GM23248 (cell line): ENCODE data around the gene POC1A. TPM values are rescaled to one million over a fixed set of nuclear protein-coding genes. Genes with fewer than 3 reads are reported as not detected.
"Not testable (repeated sequence)": the region's sequence is repeated elsewhere in the genome, so short reads cannot be mapped to it uniquely, and the experiment has no call there.

Experiments used
- DNase-seq: peaks from one replicate; pipeline ENCODE4 v3.0.0-alpha.2; 2015
- H2AFZ ChIP-seq: fragments of 200-600 bp; sonication (generic); 2 replicates; pipeline ENCODE4 v1.6.1; 2016; ENCODE audit warnings: antibody characterized with exemption
- H3F3A ChIP-seq: fragments of 200-600 bp; sonication (generic); 2 replicates; pipeline ENCODE4 v1.6.1; 2016; ENCODE audit warnings: mild to moderate bottlenecking, antibody characterized with exemption, mixed run types; ENCODE audit not compliant: insufficient read depth
- H3K27ac ChIP-seq: fragments of 200-600 bp; sonication (generic); 2 replicates; pipeline ENCODE4 v1.5.1; 2016; ENCODE audit warnings: mild to moderate bottlenecking
- H3K27me3 ChIP-seq: fragments of 200-600 bp; sonication (generic); replicated peaks from 2 replicates; pipeline ENCODE4 v1.6.1; 2016; ENCODE audit warnings: mild to moderate bottlenecking; ENCODE audit not compliant: insufficient read depth
- H3K36me3 ChIP-seq: fragments of 200-600 bp; sonication (generic); 2 replicates; pipeline ENCODE4 v1.6.1; 2016; ENCODE audit warnings: low read depth, mild to moderate bottlenecking
- H3K4me1 ChIP-seq: fragments of 200-600 bp; sonication (generic); 2 replicates; pipeline ENCODE4 v1.6.1; 2016; ENCODE audit warnings: mild to moderate bottlenecking; ENCODE audit not compliant: insufficient read depth
- H3K4me2 ChIP-seq: fragments of 200-600 bp; sonication (generic); one replicate; pipeline ENCODE4 v1.6.1; 2016; ENCODE audit warnings: mild to moderate bottlenecking; ENCODE audit not compliant: unreplicated experiment
- H3K4me3 ChIP-seq: fragments of 200-600 bp; sonication (generic); 2 replicates; pipeline ENCODE4 v1.5.1; 2016; ENCODE audit warnings: mild to moderate bottlenecking
- H3K79me2 ChIP-seq: fragments of 200-600 bp; sonication (generic); 2 replicates; pipeline ENCODE4 v1.6.1; 2016; ENCODE audit warnings: mild to moderate bottlenecking; ENCODE audit not compliant: insufficient read depth
- H3K9ac ChIP-seq: fragments of 200-600 bp; sonication (generic); 2 replicates; pipeline ENCODE4 v1.6.1; 2016; ENCODE audit warnings: mild to moderate bottlenecking
- H3K9me2 ChIP-seq: fragments of 200-600 bp; sonication (generic); 2 replicates; pipeline ENCODE4 v1.6.1; 2016; ENCODE audit warnings: mixed run types, mild to moderate bottlenecking, moderate library complexity; ENCODE audit not compliant: insufficient read depth
- H3K9me3 ChIP-seq: fragments of 200-600 bp; sonication (generic); one replicate; pipeline ENCODE4 v1.6.1; 2017; ENCODE audit warnings: low read depth
- H4K20me1 ChIP-seq: fragments of 200-600 bp; sonication (generic); 2 replicates; pipeline ENCODE4 v1.6.0; 2016; ENCODE audit not compliant: insufficient read depth
- EZH2 ChIP-seq: fragments of 200-600 bp; sonication (generic); IDR thresholded peaks from 2 replicates; pipeline ENCODE4 v1.6.1; 2018; ENCODE audit warnings: antibody characterized with exemption, mild to moderate bottlenecking; ENCODE audit not compliant: insufficient read depth, poor library complexity, severe bottlenecking
- EZH2phosphoT487 ChIP-seq: fragments of 200-600 bp; sonication (generic); IDR thresholded peaks from 2 replicates; pipeline ENCODE4 v1.6.1; 2018; ENCODE audit warnings: antibody characterized with exemption, moderate library complexity, mild to moderate bottlenecking, low read depth; ENCODE audit not compliant: insufficient read depth
- WGBS, 2 experiments: methylation state at CpG; one replicate each; pipeline ENCODE4 v1.1.6; 2015 to 2017; ENCODE audit warnings: low lambda C conversion rate in 2 of 2, low coverage in 1 of 2; ENCODE audit errors: missing lambda C conversion rate in 2 of 2; 5-methylcytosine and 5-hydroxymethylcytosine counted together
- in situ Hi-C: fragments of 300-500 bp; cut with MboI; formaldehyde crosslinking; loops from 2 replicates; pipeline ENCODE4 v1.15.0; 2020
- polyA plus RNA-seq: library from polyadenylated mRNA; unstranded; fragments of >200 nt; fragmentation: Nextera tagmentation; extraction: Ambion mirVana; gene quantifications from 2 replicates; pipeline ENCODE4 v1.2.1, GENCODE V29; 2016
- total RNA-seq: library from RNA; depleted of rRNA; stranded (reverse); fragments of >200 nt; shearing (Covaris generic); gene quantifications from 2 replicates; pipeline ENCODE4 v1.2.3, GENCODE V29; 2014

Gene POC1A
- total and polyA plus RNA-seq, 2 experiments from 2014 or later, result 5.2 to 11.0 TPM

DNA sequence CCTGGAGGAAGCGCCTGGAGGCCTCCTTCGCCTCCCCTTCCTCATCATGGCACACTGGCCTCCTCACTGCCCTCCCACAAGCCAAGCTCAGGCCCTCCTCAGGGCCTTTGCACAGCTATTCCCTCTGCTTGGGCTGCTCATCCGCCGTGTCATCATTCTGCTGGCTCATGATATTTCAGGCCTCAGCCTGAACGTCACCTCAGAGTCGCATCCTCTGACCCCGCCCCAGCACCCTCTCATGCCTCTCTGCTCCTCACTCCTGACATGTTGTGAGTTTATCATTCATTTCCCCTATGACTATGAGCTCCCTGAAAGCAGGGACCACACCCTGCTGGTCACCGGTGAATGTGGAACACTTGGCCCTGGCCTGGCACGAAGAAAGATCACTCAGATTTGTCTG lies 20.7 kb upstream of the POC1A start:
- no peak overlapping the region for H3K4me3 ChIP-seq
- peak; percentile 76 for DNase-seq
- H3K9me3 ChIP-seq, result no peaks in the 10 kb centered on the region
- H3F3A ChIP-seq, result no peaks in the 10 kb centered on the region
- no peaks in the 10 kb centered on the region for H4K20me1 ChIP-seq
- no peak overlapping the region for H3K4me2 ChIP-seq
- no peak overlapping the region for H2AFZ ChIP-seq
- H3K27me3 ChIP-seq, result no peaks in the 10 kb centered on the region
- no peak overlapping the region for H3K27ac ChIP-seq
- H3K36me3 ChIP-seq, result no peaks in the 10 kb centered on the region
- in situ Hi-C loops, result no loop called here
- WGBS, 2 experiments, result 67 to 69% methylated on average over 9 of the region's 9 CpGs
- H3K79me2 ChIP-seq, result no peaks in the 10 kb centered on the region
- H3K4me1 ChIP-seq, result peaks cover 11% of the 10 kb centered on the region
- TF ChIP-seq EZH2phosphoT487 (no peak), EZH2 (no peak)
- H3K9me2 ChIP-seq, result no peaks in the 10 kb centered on the region
- no peak overlapping the region for H3K9ac ChIP-seq

DNA sequence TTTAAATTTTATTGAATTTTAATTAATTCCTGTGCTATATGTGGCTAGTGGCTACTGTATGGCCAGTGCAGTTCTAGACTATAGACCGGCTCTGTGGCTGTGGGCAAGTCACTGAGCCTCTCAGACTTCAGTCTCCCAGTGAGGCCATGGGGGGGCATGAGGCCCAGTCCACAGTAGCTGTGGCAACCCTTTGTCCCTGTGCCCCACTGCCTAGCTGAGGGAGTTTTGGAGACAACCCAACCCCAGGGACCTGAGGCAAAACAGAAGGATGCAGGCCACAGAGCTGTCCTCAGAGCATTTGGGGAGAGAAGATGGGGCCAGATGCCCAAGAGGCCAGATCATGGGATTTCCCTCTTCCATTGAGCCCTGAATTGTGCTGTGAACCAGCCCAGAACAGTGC lies 18.9 kb upstream of the POC1A start:
- Histone ChIP-seq H4K20me1 (no peaks in the 10 kb centered on the region), H3K9me3 (no peaks in the 10 kb centered on the region), H3K4me2 (no peak overlapping the region), H3K4me3 (no peak overlapping the region), H3K9me2 (no peaks in the 10 kb centered on the region), H3K27me3 (no peaks in the 10 kb centered on the region), H3K9ac (no peak overlapping the region), H3F3A (no peaks in the 10 kb centered on the region), H3K4me1 (peaks cover 11% of the 10 kb centered on the region), H2AFZ (no peak overlapping the region), H3K79me2 (no peaks in the 10 kb centered on the region), H3K27ac (no peak overlapping the region), H3K36me3 (no peaks in the 10 kb centered on the region)
- in situ Hi-C loops, result no loop called here
- DNase-seq, result no peak
- WGBS, 2 experiments, result 85 to 86% methylated on average over 1 of the region's 1 CpG
- no peak for TF ChIP-seq EZH2
- TF ChIP-seq EZH2phosphoT487, result no peak

DNA sequence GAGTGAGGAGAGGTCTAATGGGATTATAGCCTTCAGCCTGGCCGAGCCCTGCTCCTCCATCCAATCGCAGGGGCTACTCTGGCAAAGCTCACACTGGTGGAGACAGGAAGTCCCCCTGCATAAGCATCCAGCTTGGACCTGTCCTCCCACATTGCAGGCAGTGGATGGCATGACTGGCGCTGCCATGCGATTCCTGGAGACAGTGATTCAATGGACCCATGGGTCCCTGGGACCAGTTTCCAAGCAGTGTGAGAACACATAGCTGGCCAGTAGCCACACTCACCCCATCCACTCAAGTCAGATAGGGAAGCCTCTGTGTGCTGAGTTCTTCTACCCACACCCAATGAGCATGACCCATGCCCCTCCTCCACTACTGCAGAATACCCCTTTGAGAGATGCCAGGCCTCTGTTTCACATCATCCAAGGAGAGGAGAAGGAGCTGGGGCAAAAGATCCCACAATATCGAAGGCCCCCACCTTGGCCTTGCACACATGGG lies 18.1 kb upstream of the POC1A start:
- TF ChIP-seq EZH2 (no peak), EZH2phosphoT487 (no peak)
- in situ Hi-C loops, result no loop called here

DNA sequence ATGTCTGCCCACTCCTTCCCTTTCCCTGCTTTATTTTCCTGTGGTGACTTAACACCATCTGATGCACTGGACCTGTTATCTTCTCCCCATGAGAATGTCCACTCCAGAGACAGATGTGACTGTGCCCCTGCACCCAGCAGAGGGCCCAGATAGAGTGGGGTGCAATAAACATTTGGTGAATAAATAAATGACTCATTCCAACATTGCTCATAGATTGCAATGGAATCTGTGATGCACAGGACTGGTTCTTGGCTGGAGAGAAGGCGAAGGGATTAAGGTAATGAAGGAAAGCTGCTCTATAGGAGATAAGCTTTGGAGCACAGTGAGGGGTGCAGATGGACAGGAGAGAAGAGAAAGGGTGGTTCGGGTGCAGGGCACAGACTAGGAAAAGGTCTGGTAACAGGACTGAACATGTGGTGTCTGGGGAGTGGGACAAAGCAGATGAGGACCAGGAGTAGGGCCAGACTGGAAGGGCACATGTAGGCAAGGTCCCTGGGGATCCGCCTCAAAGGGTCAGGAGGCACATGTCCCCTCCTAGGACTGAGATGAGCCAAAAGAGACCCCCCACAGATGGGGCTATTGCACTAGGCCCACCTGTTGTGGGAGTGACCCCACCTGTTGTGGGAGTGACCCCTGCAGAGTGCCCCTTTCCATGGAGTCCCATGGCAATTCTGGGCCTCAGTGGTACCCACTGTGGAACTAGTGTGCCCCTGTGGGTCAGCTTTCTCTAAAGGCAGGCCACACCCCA lies 17.5 kb upstream of the POC1A start:
- no peaks in the 10 kb centered on the region for H3K36me3 ChIP-seq
- DNase-seq, result peak; percentile 85
- 66 to 76% methylated on average over 3 of the region's 3 CpGs for WGBS, 2 experiments
- H3K27me3 ChIP-seq, result no peaks in the 10 kb centered on the region
- no peaks in the 10 kb centered on the region for H3K9me3 ChIP-seq
- H3K4me1 ChIP-seq, result peaks cover 11% of the 10 kb centered on the region
- H3K9ac ChIP-seq, result no peak overlapping the region
- no peak overlapping the region for H3K27ac ChIP-seq
- TF ChIP-seq EZH2, result no peak
- no peak for TF ChIP-seq EZH2phosphoT487
- H3K9me2 ChIP-seq, result no peaks in the 10 kb centered on the region
- in situ Hi-C loops, result no loop called here
- H3K79me2 ChIP-seq, result no peaks in the 10 kb centered on the region
- H4K20me1 ChIP-seq, result no peaks in the 10 kb centered on the region
- H3K4me3 ChIP-seq, result no peak overlapping the region
- H2AFZ ChIP-seq, result peak overlapping the region; percentile 13; the same call in 1 of the 2 replicates
- H3K4me2 ChIP-seq, result no peak overlapping the region
- no peaks in the 10 kb centered on the region for H3F3A ChIP-seq

More for the DNA sequence above, 18.1 kb upstream of the POC1A start:
- Histone ChIP-seq H3K9me3 (no peaks in the 10 kb centered on the region), H3F3A (no peaks in the 10 kb centered on the region), H3K27ac (no peak overlapping the region), H3K9ac (no peak overlapping the region), H3K4me1 (peaks cover 11% of the 10 kb centered on the region), H3K4me2 (no peak overlapping the region), H3K36me3 (no peaks in the 10 kb centered on the region), H4K20me1 (no peaks in the 10 kb centered on the region), H3K79me2 (no peaks in the 10 kb centered on the region), H3K27me3 (no peaks in the 10 kb centered on the region), H3K4me3 (no peak overlapping the region), H3K9me2 (no peaks in the 10 kb centered on the region), H2AFZ (no peak overlapping the region)
- no peak for DNase-seq
- WGBS, 2 experiments, result 73 to 76% methylated on average over 5 of the region's 5 CpGs

DNA sequence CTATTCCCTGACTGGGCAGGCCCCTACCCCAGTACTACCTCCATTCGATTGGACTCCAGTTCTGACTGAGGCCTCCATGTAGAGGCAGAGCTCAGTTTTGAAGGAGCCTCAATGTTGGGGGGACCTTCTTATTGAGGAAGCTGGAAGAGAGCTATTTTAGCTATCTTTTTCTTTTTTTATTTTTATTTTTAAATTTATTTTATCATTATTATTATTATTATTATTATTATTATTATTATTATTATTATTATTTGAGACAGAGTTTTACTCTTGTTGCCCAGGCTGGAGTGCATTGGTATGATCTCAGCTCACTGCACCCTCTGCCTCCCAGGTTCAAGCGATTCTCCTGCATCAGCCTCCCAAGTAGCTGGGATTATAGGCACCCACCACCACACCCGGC lies 16.0 kb upstream of the POC1A start:
- H4K20me1 ChIP-seq, H2AFZ ChIP-seq, H3K36me3 ChIP-seq, H3K27me3 ChIP-seq, H3K9ac ChIP-seq, H3K4me2 ChIP-seq, DNase-seq, H3K4me3 ChIP-seq, H3K79me2 ChIP-seq, in situ Hi-C loops, H3F3A ChIP-seq, H3K9me2 ChIP-seq, H3K9me3 ChIP-seq, H3K27ac ChIP-seq: not testable (repeated sequence)
- 84 to 90% methylated on average over 3 of the region's 3 CpGs for WGBS, 2 experiments
- H3K4me1 ChIP-seq, result peaks cover 11% of the 10 kb centered on the region
